NT2/D1 (cell line): Measurements from ENCODE around the gene PIK3R5.

Source experiments
- DNase-seq: peaks from one replicate; pipeline ENCODE4 v3.0.0-alpha.2; 2011; ENCODE audit warnings: low read depth, low spot score
- H3K27me3 ChIP-seq: 2 replicates; pipeline ENCODE4 v1.6.0; 2011; ENCODE audit warnings: mild to moderate bottlenecking; ENCODE audit not compliant: insufficient read length, insufficient read depth
- H3K36me3 ChIP-seq: 2 replicates; pipeline ENCODE4 v1.6.1; 2011; ENCODE audit warnings: mild to moderate bottlenecking, low read length, mixed read lengths; ENCODE audit not compliant: insufficient read depth, insufficient read length
- H3K4me1 ChIP-seq: 2 replicates; pipeline ENCODE4 v1.5.1; 2011; ENCODE audit not compliant: insufficient read depth, insufficient read length
- H3K4me3 ChIP-seq: 2 replicates; pipeline ENCODE4 v1.5.1; 2011; ENCODE audit warnings: low read depth; ENCODE audit not compliant: insufficient read length
- H3K9ac ChIP-seq: 2 replicates; pipeline ENCODE4 v1.6.0; 2011; ENCODE audit warnings: low read depth; ENCODE audit not compliant: insufficient read length
- H3K9me3 ChIP-seq: 2 replicates; pipeline ENCODE4 v1.5.1; 2011; ENCODE audit warnings: mild to moderate bottlenecking, low read length; ENCODE audit not compliant: insufficient read depth
- SUZ12 ChIP-seq: IDR thresholded peaks from 2 replicates; pipeline ENCODE4 v1.6.1; 2011; ENCODE audit not compliant: insufficient read length, insufficient read depth; ENCODE audit errors: extremely low read depth
- YY1 ChIP-seq: IDR thresholded peaks from 2 replicates; pipeline ENCODE4 v1.6.1; 2011; ENCODE audit not compliant: insufficient read length, insufficient read depth
- ZNF274 ChIP-seq: IDR thresholded peaks from 2 replicates; pipeline ENCODE4 v1.6.1; 2011; ENCODE audit warnings: mild to moderate bottlenecking, low read depth, low read length

The PIK3R5 gene

DNA sequence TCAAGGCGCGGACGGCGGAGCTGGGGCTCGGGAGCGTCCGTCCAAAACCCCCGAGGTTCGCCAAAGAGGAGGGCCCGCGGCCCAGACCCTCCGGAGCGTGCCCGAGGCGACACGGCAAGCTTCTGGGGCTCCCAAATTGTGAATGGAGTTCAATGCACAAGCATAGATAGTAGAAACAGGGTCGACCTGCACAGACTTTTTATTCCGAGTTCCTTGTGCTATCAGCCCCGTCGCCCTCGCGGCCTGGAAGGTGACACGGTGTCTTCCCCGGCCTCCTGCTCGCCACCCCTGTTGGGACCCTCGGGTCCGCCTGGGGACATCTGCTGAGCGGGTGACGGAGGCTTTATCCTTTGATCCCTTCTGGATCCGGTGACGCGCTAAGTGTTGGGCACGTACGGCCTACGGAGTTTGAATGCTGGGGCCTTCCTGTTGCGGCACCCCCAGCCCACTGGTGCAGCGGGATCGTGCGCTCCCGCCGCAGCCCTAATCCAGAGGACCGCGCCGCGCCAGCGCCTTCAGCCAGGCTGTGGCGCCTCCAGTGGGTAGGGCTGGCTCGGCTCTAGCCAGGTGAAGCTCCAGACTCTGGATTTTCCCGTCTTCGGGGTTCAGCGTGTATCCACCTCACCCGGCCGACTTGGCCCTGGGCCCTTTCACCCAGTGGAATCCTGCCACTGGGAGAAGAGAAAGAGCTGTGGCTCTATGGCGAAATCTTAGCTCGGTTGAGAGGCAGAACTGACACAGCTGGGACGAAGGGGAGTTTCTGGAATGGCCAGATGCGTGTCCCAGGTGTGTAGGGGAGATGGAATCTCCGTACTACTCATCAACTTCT, 38.8 kb upstream of the PIK3R5 start:
- Histone ChIP-seq H3K9me3 (no peaks in the 10 kb centered on the region), H3K36me3 (no peaks in the 10 kb centered on the region), H3K27me3 (peaks cover 66% of the 10 kb centered on the region), H3K4me1 (peaks cover 2% of the 10 kb centered on the region), H3K9ac (peak overlapping the region; percentile 57), H3K4me3 (peak overlapping the region; percentile 29)
- TF ChIP-seq YY1 (no peak), SUZ12 (no peak), ZNF274 (no peak)
- no peak for DNase-seq

DNA sequence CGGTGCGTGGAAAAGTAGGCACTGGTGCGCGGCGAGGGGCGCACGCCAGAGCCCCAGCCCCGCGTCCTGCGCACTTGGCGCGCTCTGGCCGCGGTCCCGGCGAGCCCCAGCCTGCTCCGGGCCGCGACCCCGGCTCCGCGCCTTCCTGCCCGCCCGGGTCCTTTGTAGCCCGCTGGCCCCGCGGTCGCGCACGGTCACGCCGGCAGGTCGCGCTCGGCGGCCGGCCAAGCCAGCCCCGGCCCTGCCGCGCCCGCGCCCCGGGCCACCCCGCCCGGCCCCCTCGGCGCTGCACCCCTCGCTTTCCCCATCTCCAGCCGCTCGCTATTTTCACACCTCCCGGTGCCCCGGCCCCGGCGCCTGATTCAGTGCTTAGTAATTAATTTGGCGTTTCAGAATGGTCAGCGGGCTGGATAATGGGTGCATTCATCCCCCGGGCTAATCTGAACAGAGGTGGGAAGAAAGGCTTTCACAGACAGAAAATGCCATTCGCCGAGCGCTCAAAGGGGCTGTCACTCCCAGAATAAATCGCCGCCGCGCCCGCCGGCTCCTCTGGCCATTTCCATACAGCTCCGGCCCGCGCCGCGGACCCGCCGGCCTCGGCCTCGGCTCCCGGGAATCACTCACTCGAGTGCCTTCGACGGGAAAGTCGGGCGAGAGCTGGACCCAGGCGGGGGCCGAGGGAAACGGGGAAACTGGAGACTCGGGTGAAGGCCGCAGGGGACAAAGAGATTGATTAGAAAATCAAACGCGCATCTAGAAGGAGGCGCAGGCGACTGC, 38.0 kb upstream of the PIK3R5 start:
- peaks cover 66% of the 10 kb centered on the region for H3K27me3 ChIP-seq
- H3K4me3 ChIP-seq: peak overlapping the region; percentile 36
- no peak for TF ChIP-seq SUZ12
- no peak for TF ChIP-seq ZNF274
- no peak for TF ChIP-seq YY1
- H3K9ac ChIP-seq: peak overlapping the region; percentile 57
- no peaks in the 10 kb centered on the region for H3K9me3 ChIP-seq
- peaks cover 2% of the 10 kb centered on the region for H3K4me1 ChIP-seq
- DNase-seq: no peak
- H3K36me3 ChIP-seq: no peaks in the 10 kb centered on the region

DNA sequence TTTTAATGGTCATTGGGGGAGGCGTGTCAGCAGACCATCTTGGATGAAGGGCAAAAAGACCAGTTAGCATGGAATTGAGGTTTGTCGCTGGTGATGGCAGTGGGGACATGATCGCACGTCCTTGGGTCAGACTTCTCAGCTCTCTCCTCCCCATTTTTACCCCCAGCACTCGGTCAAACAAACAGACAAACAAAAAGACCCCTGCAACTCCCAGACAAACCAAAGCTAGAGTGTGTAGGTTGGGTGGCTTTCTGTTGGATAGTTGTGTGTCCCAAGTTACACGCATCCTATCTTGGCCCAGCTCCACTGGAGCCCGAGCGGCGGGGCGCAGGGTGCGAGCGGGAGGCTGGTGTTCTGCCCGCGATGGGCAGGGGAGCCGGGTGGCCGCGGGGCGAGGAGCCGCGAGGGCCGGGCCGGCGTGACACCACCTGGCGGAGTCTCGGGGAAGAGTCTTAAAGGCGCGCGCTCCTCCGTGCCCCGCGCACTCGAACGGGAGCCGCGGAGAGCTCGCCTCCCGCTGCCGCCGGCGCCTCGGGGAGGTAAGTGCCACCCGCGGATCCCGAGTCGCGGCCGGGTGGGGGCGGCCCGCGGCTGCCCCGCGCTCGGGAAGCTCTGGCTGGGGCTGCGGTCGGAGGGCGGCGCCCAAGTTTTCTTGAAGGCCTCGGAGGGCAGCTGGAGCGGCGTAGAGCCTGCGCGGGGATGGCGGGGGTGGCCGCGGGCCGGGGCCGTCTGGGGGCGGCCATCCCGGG, 37.3 kb upstream of the PIK3R5 start:
- H3K9me3 ChIP-seq: no peaks in the 10 kb centered on the region
- no peaks in the 10 kb centered on the region for H3K36me3 ChIP-seq
- TF ChIP-seq SUZ12: peak; percentile 40
- TF ChIP-seq ZNF274: no peak
- no peak for TF ChIP-seq YY1
- H3K4me1 ChIP-seq: peaks cover 2% of the 10 kb centered on the region
- peak overlapping the region; percentile 42 for H3K9ac ChIP-seq
- H3K27me3 ChIP-seq: peaks cover 66% of the 10 kb centered on the region
- DNase-seq: no peak
- H3K4me3 ChIP-seq: peak overlapping the region; percentile 36

DNA sequence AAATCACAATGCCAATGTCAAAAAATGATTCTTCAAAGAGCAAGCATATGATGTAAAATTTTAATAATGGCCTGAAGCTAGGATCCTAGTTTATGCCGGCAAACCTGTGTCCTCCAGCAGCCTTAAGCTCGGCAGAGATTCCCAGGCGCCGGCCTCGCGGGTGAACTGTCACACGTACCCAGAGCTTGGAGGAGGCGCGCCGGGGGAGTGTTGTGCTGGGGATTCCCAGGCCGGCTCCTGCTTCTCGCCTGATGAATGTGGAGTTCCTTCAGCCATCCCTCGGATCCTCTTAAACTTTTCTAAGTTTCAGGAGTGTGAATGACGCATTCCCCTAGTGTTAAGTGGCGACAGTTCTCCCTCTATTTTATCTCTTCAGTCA, 36.7 kb upstream of the PIK3R5 start:
- Histone ChIP-seq H3K36me3 (no peaks in the 10 kb centered on the region), H3K4me1 (peaks cover 2% of the 10 kb centered on the region), H3K9ac (no peak overlapping the region), H3K4me3 (peak overlapping the region; percentile 36), H3K9me3 (no peaks in the 10 kb centered on the region), H3K27me3 (peaks cover 61% of the 10 kb centered on the region)
- DNase-seq: no peak
- TF ChIP-seq SUZ12 (no peak), YY1 (no peak), ZNF274 (no peak)

DNA sequence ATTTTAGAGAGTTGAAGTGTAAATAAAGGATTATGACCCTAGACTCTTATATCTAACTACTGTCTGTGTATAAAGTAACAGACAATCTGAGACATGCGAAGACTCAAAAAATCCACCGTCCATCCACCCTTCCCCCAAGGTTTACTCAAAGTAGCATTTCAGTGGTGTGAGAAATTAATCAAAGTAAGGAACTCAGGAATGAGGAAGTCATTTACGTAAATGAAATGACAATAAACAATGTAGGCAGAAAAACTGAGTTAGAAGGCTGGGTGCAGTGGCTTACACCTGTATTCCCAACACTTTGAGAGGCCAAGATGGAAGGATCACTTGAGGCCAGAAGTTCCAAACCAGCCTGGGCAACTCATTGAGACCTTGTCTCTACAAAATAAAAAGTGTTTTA, 36.1 kb upstream of the PIK3R5 start:
- no peaks in the 10 kb centered on the region for H3K36me3 ChIP-seq
- no peak overlapping the region for H3K4me3 ChIP-seq
- DNase-seq: no peak
- no peak overlapping the region for H3K9ac ChIP-seq
- peaks cover 2% of the 10 kb centered on the region for H3K4me1 ChIP-seq
- TF ChIP-seq YY1: no peak
- no peak for TF ChIP-seq SUZ12
- no peak for TF ChIP-seq ZNF274
- H3K27me3 ChIP-seq: peaks cover 56% of the 10 kb centered on the region
- H3K9me3 ChIP-seq: no peaks in the 10 kb centered on the region

DNA sequence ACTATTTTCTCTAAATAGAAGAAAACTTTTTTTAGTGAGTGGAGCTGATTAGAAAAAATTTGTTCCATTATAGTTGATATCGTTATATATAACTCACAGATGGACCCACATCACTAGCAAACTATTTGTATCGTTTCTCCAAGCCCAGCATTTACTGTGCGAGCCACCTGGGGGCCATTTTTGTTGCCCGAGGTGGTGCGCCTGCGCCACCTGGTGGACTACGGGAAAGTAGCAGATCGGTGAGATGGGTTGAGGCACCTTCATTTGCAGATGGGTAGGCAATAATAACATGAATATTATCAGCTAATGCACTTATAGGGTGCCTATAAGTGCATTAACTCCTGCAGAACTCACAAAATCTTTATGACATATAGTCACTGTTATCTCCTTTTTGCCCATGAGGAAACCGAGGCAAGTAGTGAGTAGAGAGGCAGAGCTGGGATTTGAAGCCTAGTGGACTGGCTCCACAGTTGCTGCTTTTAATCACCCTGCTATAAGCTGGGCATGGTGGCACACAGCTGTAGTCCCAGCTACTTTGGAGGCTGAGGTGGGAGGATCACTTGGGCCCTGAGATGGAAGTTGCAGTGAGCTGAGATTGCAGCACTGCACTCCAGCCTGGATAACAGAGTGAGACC, 32.6 kb upstream of the PIK3R5 start:
- Histone ChIP-seq H3K9me3 (no peaks in the 10 kb centered on the region), H3K4me1 (peaks cover 2% of the 10 kb centered on the region), H3K27me3 (peaks cover 21% of the 10 kb centered on the region), H3K36me3 (no peaks in the 10 kb centered on the region), H3K4me3 (no peak overlapping the region), H3K9ac (no peak overlapping the region)
- DNase-seq: no peak
- TF ChIP-seq ZNF274 (no peak), YY1 (peak; percentile 40), SUZ12 (no peak)
